ENCODE results near the gene GRIN2A. TPM values are rescaled to one million over a fixed set of nuclear protein-coding genes. Genes with fewer than 3 reads are reported as not detected.

GRIN2A gene
- total and polyA plus RNA-seq, 2 experiments from 2014 or later: 0.05 to 1.6 TPM

DNA sequence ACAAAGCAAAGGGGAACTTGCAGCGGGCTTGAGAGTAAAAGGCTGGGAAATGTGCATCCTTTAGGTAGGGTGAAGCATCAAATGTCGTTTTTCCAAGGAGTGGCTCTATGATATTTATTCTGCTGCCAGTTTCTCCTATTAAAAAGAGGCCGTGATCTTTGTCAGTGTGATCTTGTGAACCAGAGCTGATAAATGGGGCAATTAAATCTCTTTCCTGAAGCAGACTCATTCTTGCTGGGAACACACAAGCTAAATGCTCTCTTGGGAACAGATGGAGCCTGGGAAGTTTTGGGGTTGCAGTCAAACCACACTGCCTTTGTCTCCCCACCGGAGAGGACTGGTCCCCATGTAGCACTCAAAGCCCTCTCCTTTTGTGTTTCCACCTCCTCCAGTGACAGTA is 408.9 kb downstream of the GRIN2A start:
- H3K79me2 ChIP-seq: no peaks in the 10 kb centered on the region
- no peak overlapping the region for H3K4me2 ChIP-seq
- TF ChIP-seq EZH2 (IDR thresholded peaks at IDR 0.05; ENCODE audit: borderline replicate concordance): no peak
- TF ChIP-seq, protein P1, sequence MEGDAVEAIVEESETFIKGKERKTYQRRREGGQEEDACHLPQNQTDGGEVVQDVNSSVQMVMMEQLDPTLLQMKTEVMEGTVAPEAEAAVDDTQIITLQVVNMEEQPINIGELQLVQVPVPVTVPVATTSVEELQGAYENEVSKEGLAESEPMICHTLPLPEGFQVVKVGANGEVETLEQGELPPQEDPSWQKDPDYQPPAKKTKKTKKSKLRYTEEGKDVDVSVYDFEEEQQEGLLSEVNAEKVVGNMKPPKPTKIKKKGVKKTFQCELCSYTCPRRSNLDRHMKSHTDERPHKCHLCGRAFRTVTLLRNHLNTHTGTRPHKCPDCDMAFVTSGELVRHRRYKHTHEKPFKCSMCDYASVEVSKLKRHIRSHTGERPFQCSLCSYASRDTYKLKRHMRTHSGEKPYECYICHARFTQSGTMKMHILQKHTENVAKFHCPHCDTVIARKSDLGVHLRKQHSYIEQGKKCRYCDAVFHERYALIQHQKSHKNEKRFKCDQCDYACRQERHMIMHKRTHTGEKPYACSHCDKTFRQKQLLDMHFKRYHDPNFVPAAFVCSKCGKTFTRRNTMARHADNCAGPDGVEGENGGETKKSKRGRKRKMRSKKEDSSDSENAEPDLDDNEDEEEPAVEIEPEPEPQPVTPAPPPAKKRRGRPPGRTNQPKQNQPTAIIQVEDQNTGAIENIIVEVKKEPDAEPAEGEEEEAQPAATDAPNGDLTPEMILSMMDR (IDR thresholded peaks at IDR 0.05; ENCODE audit: poor library complexity): no peak
- no peak for TF ChIP-seq EZH2phosphoT487 (IDR thresholded peaks at IDR 0.05; ENCODE audit: low read depth, severe bottlenecking, unreplicated experiment)
- no peaks in the 10 kb centered on the region for H4K20me1 ChIP-seq (ENCODE audit: insufficient read depth, poor library complexity, severe bottlenecking)
- no peak overlapping the region for H3K4me3 ChIP-seq
- no peaks in the 10 kb centered on the region for H3K36me3 ChIP-seq (replicated peaks; ENCODE audit: insufficient read depth, low read depth)
- no peaks in the 10 kb centered on the region for H3K9me3 ChIP-seq (ENCODE audit: low read depth)
- H2AFZ ChIP-seq: no peak overlapping the region
- 81% methylated on average over 4 of the region's 4 CpGs for WGBS (ENCODE audit: low lambda C conversion rate, missing lambda C conversion rate)
- H3K27ac ChIP-seq: no peak overlapping the region
- H3K9me2 ChIP-seq (replicated peaks; ENCODE audit: insufficient read depth): no peaks in the 10 kb centered on the region
- no peaks in the 10 kb centered on the region for H3K27me3 ChIP-seq
- H3K4me1 ChIP-seq (ENCODE audit: insufficient read depth): no peaks in the 10 kb centered on the region
- DNase-seq (ENCODE audit: low spot score): no peak

DNA sequence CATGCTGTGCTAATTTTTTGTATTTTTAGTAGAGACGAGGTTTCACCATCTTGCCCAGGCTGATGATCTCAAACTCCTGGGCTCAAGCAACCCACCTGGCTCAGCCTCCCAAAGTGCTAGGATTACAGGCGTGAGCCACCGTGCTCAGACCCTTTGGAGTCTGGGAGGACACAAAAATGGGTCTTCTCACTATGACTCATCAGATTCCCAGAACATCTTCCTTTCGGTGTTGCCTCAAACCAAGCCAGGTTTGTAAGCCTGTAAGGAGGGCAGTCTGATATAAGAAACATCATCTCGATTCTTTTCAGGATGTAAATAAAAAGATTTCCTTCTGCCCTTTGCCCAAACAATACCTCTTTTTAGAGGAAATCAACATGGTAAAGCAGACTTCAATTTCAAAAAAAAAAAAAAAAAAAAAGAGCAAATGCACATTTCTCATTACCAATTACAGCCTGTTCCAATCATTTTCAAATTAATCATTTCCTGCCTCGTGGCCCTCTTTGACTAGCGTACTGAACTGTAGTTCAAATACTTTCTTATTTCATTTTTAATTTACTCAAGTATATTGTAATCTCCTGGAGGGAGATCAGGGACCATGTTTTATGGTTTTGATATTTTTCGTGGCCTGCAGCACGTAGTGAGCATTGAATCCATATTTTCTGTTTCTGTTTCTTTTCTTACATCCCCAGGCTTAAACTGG is 409.6 kb downstream of the GRIN2A start:
- H3K36me3 ChIP-seq (replicated peaks; ENCODE audit: insufficient read depth, low read depth): no peaks in the 10 kb centered on the region
- no peaks in the 10 kb centered on the region for H3K9me2 ChIP-seq (replicated peaks; ENCODE audit: insufficient read depth)
- no peak overlapping the region for H2AFZ ChIP-seq
- H3K4me3 ChIP-seq: no peak overlapping the region
- no peaks in the 10 kb centered on the region for H3K27me3 ChIP-seq
- H3K79me2 ChIP-seq: no peaks in the 10 kb centered on the region
- no peak overlapping the region for H3K27ac ChIP-seq
- H3K4me2 ChIP-seq: no peak overlapping the region
- H3K4me1 ChIP-seq (ENCODE audit: insufficient read depth): no peaks in the 10 kb centered on the region
- H3K9me3 ChIP-seq (ENCODE audit: low read depth): no peaks in the 10 kb centered on the region
- WGBS (ENCODE audit: low lambda C conversion rate, missing lambda C conversion rate): 83% methylated on average over 9 of the region's 9 CpGs
- H4K20me1 ChIP-seq (ENCODE audit: insufficient read depth, poor library complexity, severe bottlenecking): no peaks in the 10 kb centered on the region
- no peak for DNase-seq (ENCODE audit: low spot score)
- TF ChIP-seq EZH2 (IDR thresholded peaks at IDR 0.05; ENCODE audit: borderline replicate concordance): no peak
- no peak for TF ChIP-seq EZH2phosphoT487 (IDR thresholded peaks at IDR 0.05; ENCODE audit: low read depth, severe bottlenecking, unreplicated experiment)
- TF ChIP-seq, protein P1 (IDR thresholded peaks at IDR 0.05; ENCODE audit: poor library complexity): no peak

DNA sequence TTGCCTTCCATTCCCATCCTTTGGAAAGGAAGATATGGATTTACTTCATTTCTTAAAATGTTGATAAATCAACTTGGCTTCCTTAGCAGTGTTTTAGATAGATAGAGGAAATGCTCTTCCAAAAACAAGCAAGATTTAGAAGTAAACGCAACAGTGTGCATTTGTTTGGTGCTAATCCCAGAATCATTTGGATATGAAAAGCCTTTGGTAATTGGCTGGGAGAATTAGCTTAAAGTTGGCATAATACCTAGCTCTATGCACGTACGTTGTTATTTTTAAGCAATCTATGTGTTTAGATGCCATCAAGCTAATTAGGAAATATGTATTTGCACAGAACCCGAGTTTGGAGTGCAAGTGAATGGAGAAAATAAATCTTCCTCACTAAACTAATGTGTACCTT is 415.3 kb downstream of the GRIN2A start:
- Histone ChIP-seq H3K4me1 (ENCODE audit: insufficient read depth) (no peaks in the 10 kb centered on the region), H3K27me3 (no peaks in the 10 kb centered on the region), H3K36me3 (replicated peaks; ENCODE audit: insufficient read depth, low read depth) (no peaks in the 10 kb centered on the region), H3K9me2 (replicated peaks; ENCODE audit: insufficient read depth) (no peaks in the 10 kb centered on the region), H3K27ac (no peak overlapping the region), H3K9me3 (ENCODE audit: low read depth) (no peaks in the 10 kb centered on the region), H3K4me2 (no peak overlapping the region), H3K79me2 (no peaks in the 10 kb centered on the region), H4K20me1 (ENCODE audit: insufficient read depth, poor library complexity, severe bottlenecking) (no peaks in the 10 kb centered on the region), H3K4me3 (no peak overlapping the region), H2AFZ (no peak overlapping the region)
- 84% methylated on average over 4 of the region's 4 CpGs for WGBS (ENCODE audit: low lambda C conversion rate, missing lambda C conversion rate)
- TF ChIP-seq, protein P1 (IDR thresholded peaks at IDR 0.05; ENCODE audit: poor library complexity): no peak
- TF ChIP-seq EZH2phosphoT487 (IDR thresholded peaks at IDR 0.05; ENCODE audit: low read depth, severe bottlenecking, unreplicated experiment) (no peak), EZH2 (IDR thresholded peaks at IDR 0.05; ENCODE audit: borderline replicate concordance) (no peak)
- no peak for DNase-seq (ENCODE audit: low spot score)

All from hepatocyte (in vitro differentiated cells).